Skin of body (tissue), 2 donors: ENCODE data around the gene CORIN. TPM values are rescaled to one million over a fixed set of nuclear protein-coding genes. Genes with fewer than 3 reads are reported as not detected.

ENCODE experiments used
- DNase-seq: peaks from one replicate; lab custom pipeline; 2025; lab: John Stamatoyannopoulos, UW
- total RNA-seq: library from RNA; depleted of rRNA; stranded (reverse); fragments of >200 nt; gene quantifications from one replicate; pipeline ENCODE4 v1.2.3, GENCODE V29; 2014

Gene CORIN
- total RNA-seq, 1 donor from 2014 or later, result 11.8 TPM

DNA sequence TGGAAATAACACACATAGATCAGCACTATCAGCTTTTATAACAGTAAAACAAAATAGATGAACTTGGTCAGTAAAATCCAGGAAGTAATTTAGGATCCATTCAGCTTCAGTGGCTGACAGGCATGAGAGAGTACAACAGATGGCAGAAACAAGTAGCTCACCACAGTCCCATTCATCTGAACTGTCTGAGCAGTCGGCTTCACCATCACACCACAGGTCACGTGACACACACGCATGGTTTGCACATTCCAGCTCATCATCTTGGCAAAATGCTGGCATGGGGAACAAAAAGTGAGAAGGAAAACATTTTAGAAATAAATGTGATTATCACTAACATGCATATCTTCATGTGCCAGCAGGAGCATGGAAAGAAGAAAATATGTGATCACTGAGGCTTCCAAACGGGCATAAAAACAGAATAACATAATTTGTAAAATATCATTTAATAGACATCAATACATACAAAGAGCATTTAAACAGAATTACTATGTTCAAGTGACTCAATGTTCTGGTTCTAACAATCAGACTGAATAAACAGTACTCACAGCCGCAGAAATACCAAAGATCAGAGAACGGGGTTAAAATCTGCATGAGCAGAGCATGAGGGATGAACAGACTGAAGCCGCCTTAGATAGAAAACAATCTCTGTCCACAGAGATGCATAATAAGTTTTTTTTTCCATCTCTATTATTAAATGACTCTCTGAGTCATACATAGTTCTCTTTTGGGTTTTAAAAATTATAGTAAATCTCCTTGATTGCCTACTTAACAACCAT lies 194.7 kb downstream of the CORIN start:
- DNase-seq, result no peak

DNA sequence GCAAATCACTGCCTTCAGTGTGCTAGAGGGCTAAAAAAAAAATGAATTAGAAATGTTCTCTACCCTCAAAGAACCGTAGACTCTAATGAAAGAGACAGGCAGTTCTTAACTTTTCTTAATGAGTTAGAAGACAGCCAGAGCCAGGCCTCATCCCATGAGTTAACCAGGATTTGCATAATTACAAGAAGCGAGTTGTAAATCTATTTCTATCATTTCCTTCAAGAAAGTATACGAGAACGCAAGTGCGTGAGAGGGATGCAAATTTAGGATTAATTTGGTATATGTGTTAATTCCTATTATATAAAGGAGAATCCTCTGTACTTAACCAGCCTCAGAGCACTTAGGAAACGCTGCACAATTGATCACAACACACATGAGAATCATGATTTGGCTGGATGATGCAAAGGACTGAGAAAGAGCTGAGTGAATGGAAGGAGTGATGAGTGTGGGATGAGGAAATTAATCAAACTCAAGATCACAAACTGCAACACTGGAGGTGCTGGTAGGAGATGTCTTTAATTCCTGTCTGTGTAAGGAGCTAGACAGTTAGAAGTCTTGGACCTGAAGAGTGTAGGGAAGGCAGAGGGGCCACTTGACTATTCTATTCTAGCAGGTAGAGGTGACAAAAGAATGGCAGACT lies 195.6 kb downstream of the CORIN start:
- DNase-seq, result no peak

DNA sequence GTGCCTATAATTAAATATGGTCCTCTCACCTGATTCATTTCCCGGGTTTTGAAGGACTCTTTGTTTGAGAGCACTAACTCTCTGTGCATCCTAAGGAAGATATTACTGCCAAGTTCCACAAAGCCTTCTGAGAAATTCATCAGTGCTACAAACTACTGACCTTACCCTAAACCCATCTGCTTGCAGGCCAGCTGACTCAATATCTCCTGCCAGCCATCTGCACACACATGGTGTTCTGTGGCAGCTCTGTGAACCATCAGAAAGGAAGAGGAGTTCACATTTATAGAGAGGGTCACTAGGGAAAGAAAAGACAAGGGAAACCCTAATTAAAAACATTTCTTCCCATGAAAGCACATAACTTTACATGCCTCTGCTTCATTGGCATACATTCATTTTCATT lies 196.1 kb downstream of the CORIN start:
- no peak for DNase-seq

DNA sequence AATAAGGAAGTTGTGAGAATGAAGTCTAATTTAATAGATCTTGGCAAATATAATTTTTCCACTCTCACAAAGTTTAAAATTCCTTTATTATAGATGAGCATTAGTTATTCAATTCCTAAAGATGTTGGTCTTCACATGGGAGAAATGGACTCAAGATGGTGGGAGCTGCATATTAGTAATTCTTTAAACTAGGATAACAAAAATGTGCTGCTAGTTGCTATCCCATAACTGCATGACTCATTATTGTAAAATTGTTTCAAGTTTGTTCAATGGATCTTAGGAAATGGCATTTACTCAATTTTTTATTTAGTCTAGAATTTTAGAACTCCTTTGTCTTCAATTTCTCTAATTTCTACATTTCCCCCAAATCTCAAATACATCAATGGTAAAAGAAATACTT lies 197.0 kb downstream of the CORIN start:
- no peak for DNase-seq

DNA sequence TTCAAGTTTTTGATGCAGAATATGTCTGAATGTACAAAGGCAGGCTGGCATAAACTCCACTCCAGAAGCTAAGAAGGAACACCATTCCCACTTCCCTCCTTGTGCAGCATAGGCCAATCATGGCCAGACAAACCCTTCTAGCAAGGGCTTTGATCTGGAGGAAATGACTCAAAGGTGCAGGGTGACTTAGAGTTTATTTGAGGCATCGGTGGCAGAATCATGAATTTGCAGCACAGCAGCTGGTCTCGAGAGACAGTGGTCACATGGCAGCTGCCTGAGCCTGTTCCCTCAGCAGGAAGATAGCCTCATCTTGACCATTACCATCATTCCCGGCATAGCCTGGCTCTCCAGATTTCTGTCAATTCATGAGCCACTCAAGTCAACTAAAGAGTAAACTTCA lies 198.3 kb downstream of the CORIN start:
- no peak for DNase-seq

DNA sequence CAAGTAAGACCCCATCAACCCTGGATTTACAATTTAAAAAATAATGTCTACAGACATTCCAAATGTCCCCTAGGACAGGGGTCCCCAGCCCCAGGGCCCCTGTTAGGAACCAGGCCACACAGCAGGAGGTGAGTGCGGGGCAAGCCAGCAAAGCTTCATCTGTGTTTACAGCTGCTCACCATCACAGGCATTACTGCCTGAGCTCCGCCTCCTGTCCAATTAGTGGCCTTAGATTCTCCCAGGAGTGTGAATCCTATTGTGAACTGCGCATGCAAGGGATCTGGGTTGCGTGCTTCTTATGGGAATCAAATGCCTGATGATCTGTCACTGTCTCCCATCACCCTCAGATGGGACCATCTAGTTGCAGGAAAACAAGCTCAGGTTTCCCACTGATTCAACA lies 206.7 kb downstream of the CORIN start:
- no peak for DNase-seq

DNA sequence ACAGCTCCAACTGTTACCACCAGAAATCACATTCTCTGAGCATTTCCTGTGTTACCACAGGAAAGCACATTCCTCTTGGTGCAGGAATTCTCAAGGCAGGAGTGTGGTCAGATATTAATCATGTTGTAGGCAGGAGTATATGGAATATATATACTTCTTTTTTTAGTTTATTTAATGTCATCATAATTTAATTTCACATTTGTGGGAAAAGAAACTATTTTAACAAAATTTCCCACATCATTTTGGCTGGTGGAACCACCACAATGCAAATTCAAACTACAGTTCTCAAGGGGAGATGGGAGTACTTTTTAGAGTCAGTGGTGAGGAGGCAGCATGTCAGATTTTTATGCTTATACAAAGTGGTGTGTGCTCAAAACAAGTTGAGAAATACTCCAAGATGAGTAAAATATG lies 213.8 kb downstream of the CORIN start:
- no peak for DNase-seq

DNA sequence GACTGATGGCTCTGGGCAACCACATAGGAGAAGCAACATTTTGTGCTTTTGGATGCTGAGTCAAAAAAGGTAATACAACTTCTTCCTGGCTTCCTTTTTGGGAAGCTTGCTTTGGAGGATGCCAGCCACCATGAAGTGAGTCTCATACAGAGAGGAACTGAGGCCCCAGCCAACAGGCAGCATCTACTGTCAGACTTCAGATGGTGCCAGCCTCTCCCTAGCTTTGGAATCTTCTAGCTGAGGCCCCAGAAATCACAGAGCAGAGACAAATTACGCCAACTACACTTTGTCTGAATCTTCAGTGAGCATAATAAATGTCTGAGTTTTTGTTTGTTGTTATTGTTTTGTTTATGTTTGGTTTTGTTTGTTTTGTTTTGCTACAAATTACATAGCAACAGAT lies 216.7 kb downstream of the CORIN start:
- no peak for DNase-seq

DNA sequence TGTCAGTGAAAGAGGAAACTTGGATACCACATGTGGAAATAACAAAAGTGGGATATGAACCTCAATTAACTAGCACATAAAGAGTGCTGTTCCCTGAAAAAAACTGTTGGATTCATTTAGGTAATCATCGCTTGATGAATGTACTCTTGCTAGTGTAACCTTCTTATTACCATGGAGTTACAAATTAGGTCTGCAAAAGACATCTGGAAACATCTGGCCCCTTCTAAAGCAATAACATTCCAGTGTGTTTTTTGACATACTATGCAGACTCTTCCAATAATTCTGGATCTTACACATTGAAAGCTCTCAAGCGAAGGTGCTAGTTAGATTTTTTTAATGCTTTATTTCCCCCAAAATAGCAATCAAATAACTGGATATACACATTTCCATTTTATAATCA lies 218.2 kb downstream of the CORIN start:
- no peak for DNase-seq

DNA sequence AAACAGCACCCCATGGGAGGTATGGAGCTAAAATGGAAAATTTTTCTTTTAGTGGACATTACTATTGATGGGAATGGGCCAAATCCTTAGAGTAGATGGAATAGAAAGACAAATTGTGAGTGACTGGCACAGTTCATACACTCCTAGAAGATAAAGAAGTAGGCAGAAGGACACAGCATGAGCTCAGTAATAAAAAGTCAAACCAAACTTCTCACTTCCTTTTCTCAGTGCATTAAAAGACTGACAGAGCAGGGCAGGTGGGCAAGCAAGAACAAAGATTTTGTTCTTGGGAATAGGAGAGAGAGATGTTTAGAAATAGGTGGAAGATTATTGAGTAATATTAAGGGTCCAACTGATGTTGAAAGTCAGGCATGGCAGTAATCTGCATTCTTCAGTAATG lies 220.3 kb downstream of the CORIN start:
- no peak for DNase-seq

DNA sequence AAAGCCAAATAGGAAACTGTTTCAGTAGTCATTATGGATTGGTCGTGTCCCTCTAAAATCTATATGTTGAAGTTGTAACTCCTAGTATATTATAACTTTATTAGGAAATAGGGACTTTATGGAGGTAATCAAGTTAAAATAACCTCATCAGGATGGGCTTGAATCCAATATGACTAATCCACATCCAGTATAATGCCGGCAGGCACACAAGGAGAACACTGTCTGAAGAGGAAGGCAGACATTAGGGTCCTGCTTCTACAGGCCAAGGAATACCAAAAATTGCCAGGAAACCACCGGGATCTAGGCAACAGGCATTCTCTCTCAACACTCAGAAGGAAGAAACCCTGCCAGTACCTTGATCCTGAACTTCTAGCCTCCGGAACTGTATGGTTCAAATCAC lies 222.5 kb downstream of the CORIN start:
- no peak for DNase-seq

DNA sequence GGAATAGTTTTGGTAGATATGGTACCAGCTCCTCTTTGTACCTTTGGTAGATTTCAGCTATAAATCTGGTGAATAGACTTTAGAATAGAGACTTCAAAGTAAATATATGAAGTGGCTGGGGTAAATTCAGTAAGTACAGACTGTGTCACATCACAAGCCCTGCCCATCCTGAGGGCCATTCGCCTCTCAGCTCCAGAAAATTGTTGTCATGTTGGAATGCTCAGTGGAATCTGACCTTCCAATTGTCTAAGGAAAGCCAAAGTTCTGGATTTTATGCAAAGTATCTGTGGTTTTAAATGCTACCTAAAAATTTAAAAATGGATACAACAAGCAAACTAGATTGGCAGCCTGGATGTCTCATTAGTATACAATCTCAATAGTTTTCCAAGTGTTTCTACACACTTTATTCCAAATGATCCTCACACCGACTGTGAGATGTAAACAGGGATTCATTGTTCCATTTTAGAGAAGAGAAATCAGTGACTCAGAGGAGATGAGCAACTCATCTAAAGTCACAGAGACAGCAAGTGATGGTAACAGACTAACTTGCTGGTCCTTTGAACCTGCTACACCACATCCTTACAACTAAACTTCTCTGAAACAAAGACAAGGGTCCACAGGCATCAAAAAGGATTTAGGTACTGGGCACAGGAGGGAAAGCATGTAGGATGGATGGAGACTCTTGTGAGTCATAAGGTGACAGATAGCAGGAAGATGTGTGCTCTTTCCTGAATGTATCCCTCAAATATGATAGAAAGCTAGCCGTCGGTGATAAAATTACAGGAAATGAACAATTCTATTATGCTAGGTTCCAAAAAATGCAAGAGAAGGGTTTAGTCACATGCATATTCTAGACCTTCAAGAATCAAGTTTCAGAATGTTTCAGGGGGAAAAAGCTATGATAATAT lies 225.5 kb downstream of the CORIN start:
- no peak for DNase-seq

DNA sequence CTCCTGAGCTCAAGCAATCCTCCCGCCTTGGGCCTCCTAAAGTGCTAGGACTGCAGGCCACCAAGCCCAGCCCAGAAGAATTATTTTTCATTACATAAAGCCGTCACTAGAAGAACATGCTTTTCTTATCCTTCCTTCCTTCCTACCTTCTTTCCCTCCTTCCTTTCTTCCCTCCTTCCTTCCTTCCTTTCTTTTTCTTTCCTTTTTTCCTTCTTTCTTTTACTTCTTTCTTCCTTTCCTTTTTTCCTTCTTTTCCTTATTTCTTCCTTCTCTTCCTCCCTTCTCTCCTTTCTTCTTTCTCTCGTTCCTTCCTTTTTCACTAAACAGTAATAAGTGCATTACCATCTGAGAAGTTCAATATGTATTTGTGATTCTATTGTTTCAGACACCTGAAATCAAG lies 231.4 kb downstream of the CORIN start:
- no peak for DNase-seq

DNA sequence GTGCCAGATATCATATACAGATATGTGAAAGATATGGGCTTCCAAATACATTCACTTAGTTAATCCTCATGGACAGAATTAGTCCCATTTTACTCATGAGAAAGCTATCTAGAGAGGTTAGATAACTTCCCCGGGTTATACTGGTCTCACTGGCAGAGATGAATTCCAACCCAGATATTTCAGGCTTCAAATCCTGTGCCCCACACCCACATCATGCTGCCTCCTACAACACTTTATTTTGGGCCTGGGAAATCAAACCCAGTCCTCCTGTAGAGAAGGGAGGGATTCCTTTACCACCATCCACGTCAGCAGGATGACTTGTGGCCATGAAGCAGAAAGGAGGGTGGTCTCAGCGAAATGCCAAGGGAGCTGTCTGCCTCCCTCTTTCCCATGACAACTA lies 239.0 kb downstream of the CORIN start:
- DNase-seq, result no peak

DNA sequence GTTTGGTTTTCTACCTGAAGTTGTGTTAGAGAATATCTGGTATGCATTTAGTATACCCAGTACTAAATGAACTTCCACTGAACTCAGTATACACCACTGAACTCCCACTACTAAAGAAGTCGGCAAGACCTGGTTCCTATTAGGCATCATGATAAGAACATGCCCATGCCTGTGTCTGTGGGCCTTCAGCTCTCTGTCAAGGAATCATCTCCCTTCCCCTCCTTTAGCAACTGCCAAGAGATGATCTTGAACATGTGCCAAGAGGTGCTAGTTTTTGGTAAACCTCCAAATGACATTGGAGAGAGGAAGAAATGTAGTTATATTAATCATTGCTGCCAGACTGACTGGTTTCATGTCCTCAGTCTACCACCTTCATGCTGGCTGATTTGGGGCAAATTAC lies 239.5 kb downstream of the CORIN start:
- DNase-seq, result no peak

DNA sequence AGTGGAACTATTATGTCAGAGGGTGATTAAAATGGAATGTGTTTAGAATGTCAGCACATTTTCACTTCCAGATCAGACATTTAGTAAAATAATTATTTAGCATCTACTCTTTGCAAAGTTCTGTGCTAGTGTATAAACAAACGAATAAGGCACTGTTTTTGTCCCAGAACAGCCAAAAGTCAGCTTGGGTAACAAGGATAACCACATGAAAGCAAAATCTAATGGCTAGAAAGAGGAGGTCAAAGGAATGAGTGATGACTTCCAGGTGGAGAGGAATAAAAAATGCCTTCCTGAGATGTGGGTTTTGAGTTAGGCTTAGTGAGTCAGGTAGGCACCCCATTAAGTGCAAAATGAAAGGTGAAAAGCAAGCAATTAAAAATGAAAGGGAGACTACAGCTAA lies 240.2 kb downstream of the CORIN start:
- DNase-seq, result no peak

DNA sequence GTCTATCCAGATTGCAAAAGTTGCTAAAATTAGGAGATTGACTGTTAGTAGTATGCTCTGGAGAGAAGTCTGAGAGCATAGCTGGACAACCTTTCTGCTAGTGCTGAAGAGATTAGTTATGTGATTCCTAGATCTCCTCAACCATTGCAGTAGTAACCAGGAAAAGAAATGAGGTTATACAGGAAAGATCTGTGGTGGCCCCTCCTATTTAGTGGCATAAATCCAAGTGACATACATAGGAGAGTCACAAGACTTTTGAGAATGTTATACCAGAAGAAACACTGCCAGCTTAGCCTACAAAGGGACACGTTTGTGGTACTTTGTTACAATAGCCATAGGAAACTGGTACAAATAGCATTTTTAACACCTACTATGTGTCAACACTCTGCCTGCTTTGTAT lies 247.5 kb downstream of the CORIN start:
- DNase-seq, result no peak

DNA sequence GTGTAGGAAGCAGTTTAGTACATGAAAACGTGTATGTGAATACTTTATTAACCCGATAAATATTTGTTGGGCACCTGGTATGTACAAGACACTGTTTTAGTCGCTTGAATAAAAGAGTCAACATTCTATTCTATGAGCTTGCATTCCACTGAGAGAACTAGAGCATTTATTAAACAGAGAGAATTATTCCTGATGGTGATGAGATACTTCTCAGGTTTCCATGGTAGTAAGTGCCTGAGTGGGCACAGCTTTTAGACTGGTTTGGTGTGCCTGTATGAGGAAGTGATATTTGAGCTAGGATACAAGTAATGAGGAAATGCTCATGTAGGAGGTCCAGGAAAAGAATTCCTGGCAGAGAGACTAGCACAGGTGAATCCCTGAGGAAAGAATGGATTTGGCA lies 258.6 kb downstream of the CORIN start:
- DNase-seq, result no peak

DNA sequence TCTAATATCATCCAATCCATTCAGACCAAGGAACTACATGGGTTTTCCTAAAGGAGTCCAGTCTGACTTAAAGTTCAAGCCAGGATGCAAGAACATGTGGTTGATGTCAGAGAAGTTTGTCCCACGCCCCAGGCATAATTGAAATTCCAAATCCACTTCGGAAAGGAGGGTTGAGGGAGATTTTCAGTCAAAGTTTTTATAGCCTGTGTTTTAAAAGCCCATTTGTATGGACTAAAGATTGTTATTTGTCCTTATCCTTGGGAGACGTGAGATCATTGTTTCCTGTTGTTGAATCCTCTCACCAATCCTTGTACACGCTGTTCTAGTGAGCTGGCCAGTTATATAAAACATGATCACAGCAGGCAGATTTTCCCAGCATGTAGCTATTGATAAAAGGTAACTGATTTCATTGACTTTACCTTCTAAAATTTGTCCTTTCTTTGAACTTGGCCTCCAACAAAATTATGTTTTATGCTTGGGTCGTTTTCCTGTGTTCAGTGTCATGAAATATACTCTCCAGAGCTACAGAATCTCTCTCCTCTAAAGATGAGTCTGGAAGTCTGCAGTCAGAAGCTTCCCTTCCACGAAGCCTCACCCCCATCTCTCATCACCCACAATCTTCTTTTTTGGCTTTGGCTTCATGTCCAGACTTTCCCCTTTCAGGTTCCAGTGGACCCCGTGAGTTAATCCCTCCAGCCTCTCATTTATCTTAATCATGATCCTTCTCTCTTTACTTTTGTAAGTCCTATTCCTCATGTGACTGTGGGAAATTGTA lies 259.9 kb downstream of the CORIN start:
- DNase-seq, result no peak

DNA sequence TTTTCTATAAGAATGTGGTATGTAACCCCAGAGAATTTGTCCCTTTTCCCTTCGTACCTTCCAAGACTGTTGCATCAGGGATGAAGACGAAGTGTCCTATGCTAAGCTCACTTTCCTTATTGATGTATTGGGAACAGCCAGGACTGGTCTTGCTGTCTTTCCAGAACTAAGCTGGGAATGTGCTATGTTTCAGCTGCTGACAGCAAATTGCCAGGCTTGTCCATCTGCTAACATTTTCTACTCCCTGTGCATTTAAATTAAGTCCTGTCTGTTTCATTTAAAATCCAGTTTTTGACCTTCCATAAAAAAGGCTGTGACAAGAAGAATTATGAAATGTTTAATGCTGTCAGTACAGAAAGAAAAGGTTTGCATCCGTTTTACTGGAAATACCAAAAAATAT lies 264.9 kb downstream of the CORIN start:
- no peak for DNase-seq

DNA sequence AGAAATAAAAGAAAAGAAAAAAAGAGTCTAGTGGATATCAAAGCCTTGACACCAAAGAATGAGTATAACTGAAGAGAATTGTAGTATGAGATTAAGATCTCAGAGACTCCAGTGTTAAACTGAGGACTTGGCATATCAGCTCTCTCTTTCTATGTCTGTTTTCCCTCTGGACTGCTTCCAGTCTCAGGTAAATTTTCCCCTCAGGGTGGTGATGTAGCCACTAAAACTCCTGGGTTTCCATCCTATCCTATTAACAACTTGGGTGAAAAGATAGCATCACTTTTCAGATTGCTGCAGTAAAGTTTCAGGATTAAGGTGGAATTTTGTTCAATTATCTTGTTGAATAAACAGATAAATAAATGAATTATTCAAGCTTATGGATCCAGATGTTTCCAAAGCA lies 267.1 kb downstream of the CORIN start:
- no peak for DNase-seq

DNA sequence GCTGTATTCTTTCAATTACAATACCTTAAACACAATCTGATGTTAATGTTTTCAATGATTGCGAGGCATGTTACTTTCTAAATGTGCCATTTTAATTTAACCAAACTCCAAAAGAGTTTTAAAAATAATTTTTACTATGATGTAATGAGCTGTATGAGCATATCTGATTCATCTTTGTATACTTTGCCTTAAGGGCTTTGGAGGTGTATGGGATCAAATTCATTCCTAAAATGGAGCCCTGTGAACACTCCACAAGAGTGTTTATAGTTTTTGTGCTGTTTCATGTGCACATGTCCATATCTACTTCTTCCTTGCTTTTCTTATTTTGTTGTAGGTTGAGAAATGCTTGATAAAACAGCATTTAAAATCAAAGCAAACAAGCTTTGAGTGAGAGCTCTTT lies 270.4 kb downstream of the CORIN start:
- no peak for DNase-seq
